Measurements from ENCODE around the gene ZNFX1.
"Not testable (repeated sequence)": the region's sequence is repeated elsewhere in the genome, so short reads cannot be mapped to it uniquely, and the experiment has no call there.

Gene ZNFX1

DNA sequence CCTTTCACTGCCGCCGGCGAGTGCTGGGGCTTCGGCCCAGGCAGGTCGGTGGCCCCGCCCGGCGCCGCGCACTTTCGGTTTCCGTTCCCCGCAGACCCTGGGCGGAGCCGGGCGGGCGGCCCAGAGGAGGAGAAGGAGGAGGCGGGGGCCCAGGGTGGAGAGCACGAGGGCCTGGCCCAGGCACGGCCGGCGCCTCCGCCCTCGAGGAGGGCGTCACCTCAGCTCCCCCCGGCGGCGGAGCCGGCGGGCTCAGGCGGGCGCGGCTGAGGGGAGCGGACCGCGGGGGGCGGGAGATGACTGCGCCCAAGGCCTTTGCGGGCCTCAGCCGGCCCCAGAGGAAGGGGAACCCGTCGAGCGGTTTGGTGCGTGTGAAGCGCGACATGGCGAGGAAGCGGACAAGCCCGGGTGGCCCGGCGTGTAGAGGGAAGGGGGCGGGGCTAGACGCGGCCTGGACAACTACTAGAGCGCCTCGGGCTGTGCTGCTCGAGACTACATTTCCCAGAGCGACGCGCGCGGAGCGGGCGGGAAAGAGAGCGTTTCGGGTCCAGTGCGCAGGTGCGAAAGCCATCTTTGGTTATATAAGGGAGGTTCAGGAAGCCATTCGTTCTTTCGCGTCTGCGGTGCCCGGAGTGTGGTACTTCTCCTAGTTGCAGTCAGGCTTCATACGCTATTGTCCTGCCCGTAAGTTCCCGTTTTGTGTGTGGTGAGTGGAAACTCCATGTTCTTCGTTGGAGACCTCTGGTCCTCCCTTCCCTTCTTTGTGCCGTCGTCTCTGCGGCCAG is at the start of gene ZNFX1:
Gene ZNFX1, minus strand, starts transcription at position 22 of the 782 bp plus-strand sequence. CDS start 2,218 bp downstream, outside the sequence.
- FAIRE-seq = peak; percentile 95
- DNase-seq (ENCODE audit: extremely low spot score, insufficient read length, low read depth) = peak; percentile 89

DNA sequence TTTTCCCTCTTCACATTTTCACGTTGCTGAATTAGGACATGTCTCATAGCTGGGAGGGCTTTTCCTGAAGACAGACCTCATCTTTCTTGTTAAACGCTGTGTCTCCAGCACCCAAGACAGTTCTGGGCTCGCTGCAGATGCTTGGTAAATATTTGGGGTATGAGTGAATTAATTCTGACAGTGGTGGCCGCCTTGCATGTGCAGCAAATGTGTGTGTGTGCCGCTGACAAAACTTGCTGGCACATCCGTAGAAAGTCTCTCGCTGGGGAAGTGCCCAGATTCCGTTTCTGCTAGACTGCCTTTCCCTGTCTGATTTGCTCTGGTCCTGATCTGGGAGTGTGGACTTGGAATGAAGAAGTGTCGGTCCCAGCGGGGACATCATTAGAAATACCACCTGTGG is 48.2 kb upstream of the ZNFX1 start:
- FAIRE-seq (no peak), DNase-seq (ENCODE audit: extremely low spot score, insufficient read length, low read depth) (no peak)

DNA sequence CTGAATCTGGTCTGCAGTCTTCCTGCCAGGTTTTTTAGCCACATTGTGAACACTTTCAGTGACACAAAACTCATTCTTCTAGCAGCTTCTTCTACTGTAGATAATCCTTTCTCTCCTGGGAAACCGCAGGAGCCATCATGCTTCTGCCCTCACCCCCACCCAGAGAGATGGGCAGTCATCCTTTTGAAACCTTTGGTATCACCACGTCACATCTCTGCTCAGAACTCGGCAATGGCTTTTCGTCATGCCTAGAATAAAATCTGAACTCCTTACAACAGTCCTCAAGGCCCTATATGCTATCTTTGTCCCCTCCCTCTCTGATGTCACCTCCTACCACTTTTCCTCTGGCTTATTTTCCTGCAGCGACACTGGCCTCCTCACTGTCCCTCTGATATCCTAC is 46.4 kb upstream of the ZNFX1 start:
- no peak for FAIRE-seq

DNA sequence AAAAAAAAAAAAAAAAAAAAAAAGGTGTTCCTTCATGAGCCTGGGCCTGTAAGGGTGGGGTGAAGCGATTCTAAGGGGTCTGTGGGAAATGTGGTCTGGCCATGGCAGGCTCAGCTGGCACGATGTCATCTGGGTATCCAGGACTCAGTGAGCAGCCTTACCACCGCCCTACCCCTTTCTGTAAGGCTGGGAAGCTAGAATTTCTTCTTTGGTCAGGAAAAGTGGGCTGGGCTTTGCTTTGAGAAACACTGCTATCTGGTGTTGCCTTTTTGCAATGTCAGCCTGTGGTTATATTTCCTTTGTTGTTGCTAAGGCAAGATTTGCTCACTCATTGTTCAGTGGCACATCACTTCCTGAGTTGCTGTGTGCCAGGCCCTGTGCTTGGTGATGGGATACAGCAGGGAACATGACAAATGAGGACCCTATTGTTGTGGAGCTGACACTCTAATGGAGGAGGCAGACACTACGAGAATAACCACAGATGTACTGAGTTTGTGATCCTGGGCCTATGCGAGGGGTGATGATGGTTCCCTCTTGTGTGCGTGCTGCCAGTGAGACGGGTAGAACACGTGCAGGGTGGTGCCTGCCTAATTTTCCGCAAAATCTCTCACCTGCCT is 45.9 kb upstream of the ZNFX1 start:
- DNase-seq (ENCODE audit: extremely low spot score, insufficient read length, low read depth) (no peak), FAIRE-seq (no peak)

More for the DNA sequence above, 46.4 kb upstream of the ZNFX1 start:
- DNase-seq (ENCODE audit: extremely low spot score, insufficient read length, low read depth) = no peak

DNA sequence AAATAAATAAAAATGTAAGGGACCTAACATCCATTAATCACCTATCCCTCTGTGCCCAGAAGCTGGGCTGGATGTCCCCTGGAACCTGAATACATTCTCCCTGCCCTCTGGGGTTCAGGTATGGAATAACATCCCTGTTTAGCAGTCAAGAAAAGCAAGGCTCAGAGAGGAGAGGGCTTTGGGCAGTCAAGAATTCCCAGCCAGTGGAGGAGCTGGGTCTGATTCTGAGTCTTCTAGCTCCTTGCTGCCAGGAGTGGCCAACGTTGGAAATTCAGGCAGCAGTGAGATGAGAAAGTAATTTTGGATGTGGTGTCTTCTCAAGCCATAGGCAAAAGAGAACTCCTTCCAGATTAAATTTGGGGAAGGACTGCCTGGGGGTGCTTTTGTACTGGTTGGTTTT is 42.6 kb upstream of the ZNFX1 start:
- no peak for FAIRE-seq
- no peak for DNase-seq (ENCODE audit: extremely low spot score, insufficient read length, low read depth)

DNA sequence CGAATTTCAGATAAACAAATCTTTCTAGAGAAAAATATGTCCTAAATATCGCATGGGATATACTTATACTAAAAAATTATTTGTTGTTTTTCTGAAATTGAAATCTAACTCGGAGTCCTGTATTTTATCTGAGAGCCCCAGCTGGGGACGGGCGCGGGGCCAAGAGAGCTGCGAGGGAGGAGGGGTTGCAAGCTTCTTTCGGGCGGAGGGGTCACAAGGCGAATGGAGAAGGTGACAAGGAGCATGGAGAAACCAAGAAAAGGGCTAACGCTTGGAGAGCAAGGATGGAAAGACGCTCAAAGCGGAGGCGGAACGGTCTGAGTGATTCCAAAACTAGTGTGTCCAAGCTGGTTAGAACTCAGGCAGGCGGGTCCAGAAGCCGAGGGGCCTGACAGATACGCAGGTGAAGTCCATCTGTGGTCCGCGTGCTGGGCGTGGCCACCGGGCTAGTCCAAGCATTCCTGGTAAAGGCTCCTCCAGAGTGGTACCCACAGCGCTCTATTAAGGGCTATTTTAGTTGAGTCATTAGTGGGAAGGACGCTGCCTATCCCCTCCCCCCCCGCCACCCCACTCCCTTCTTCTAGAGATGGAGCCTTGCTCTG is 41.5 kb upstream of the ZNFX1 start:
- FAIRE-seq = no peak

DNA sequence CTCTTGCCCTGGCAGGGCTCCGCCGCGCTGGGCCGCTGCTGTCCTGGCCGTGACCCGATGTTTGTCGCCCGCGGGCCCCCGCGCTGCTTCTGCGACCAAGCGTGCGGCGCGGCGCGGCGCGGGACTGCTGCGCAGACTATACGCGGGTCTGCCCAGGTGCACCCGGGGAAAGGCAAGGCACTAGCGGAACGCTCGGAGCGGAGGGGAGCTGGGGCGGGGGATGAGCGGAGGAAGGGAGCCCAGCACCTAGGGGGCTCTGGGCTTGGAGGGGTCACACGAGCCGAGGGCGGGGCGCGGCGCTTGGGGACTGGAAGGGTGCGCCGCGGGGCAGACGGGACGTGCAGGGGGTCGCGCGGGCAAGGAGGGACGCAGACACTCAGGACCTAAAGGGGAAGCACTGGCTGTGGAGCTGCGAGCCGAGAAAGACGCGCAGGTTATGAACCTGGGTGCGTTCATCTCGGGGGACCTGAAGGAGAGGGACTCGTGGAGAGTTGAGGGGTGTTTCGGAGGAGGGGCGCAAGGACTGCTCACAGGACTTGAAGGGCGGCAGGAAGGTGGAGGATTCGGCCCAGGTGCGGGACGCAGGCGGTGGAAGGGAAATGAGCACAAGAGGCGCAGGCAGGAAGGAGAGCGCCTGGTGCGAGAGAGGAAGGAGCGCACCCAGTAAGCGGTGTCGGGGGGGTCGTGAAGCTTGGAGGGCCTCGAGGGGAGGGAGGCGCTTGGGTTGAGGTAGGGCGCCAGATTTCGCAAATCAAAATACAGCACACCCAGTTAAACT is 40.8 kb upstream of the ZNFX1 start:
- FAIRE-seq (no peak), DNase-seq (ENCODE audit: extremely low spot score, insufficient read length, low read depth) (no peak)

More for the DNA sequence above, 41.5 kb upstream of the ZNFX1 start:
- no peak for DNase-seq (ENCODE audit: extremely low spot score, insufficient read length, low read depth)

DNA sequence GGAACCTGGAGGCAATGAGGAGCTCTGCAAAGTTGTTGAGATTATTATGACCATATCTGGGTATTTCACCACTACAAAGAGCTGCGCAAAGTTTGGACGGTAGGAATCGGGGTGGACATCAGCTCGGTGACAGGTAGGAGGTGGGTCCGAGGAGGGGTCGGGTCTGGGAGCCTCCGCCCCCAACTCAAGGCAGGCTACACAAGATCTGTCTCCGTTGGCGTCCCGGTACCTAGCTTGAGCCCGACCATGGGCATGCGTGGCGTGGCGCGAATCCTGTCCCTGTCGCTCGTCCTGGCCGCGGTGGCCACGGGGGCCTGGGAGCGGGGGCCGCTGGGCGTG is 40.2 kb upstream of the ZNFX1 start:
- no peak for FAIRE-seq

DNA sequence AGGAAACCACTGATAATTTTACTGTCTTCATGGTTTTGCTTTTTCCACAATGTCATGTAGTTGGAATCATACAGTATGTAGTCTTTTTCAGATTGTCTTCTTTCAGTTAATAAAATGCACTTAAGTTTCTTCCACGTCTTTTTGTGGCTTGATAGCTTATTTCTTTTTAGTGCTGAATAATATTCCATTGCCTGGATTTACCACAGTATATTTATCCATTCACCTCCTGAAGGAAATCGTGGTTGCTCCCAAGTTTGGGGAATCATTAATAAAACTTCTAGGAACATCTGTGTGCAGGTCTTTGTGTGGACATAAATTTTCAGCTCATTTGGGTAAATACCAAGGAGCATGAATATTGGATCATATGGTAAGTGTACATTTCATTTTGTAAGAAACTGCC is 38.8 kb upstream of the ZNFX1 start:
- DNase-seq (ENCODE audit: extremely low spot score, insufficient read length, low read depth) (no peak), FAIRE-seq (no peak)

More for the DNA sequence above, 40.2 kb upstream of the ZNFX1 start:
- no peak for DNase-seq (ENCODE audit: extremely low spot score, insufficient read length, low read depth)

DNA sequence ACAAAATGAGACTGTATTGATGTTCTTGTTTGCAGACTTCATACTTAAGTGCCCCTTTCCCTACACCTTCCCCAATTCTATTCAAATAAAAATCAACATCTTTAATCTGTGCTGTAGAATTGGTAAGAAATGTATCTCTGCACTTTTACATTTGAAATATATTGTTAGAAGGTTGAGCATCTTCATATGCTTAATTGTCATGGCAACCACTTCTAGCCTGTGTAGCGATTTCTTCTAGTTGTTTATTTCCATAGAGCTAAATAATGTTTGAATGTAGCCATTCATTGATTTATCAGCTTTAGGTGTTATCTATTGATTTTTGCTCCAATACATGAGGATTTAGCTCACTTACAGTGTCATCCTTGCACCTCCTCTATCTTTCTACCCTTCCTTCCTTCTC is 37.7 kb upstream of the ZNFX1 start:
- FAIRE-seq (no peak), DNase-seq (ENCODE audit: extremely low spot score, insufficient read length, low read depth) (no peak)

DNA sequence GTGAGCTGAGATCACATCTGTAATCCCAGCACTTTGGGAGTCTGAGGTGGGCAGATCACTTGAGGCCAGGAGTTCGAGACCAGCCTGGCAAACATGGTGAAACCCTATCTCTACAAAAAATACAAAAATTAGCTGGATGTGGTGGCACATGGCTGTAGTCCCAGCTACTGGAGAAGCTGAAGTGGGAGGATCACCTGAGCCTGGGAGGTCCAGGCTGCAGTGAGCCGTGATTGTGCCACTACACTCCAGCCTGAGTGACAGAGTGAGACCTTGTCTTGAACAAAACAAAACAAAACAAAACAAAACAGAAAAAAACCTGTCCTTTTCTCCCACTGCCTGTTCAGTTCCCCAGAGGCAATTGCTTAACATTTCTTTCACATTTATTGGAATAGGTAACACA is 36.2 kb upstream of the ZNFX1 start:
- not testable (repeated sequence) for DNase-seq (ENCODE audit: extremely low spot score, insufficient read length, low read depth); FAIRE-seq

DNA sequence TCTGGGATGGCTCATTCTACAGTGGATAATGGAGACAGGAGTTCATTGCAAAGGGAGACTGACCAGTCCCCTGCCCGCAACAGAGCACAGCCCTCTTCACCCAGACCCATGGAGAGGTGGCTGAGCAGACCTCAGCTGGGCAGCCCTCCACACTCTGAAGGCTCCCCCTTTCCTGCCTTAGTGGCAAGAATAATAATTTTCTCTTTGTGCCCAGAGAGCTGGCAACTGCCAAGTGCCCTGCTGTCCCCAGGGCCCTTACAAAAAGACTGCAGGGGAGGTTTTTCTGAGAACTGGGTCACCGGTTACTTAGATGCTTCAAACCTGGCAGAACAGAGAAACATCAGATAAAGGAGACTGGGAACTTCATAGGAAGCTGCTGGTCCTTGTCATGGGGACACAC is 35.4 kb upstream of the ZNFX1 start:
- no peak for FAIRE-seq

DNA sequence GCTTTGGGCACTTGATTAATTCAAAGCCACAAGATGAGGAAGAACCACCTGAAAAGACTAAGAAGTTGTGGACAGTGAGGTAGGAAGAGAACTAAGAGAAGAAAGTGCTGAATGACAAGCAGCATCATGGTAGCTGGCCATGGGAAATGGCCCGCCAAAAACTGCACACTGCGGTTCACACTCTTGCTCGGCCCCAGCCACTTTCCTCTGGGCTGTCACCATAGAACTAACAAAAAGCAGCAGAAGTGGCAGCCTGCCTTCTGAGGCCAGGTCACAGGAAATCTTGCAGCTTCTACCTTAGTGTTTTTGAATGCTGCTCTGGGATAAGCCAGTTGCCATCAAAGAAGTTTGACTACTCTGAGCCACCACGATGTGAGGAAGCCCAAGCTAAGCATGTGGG is 34.8 kb upstream of the ZNFX1 start:
- FAIRE-seq = no peak

More for the DNA sequence above, 35.4 kb upstream of the ZNFX1 start:
- DNase-seq (ENCODE audit: extremely low spot score, insufficient read length, low read depth) = no peak

DNA sequence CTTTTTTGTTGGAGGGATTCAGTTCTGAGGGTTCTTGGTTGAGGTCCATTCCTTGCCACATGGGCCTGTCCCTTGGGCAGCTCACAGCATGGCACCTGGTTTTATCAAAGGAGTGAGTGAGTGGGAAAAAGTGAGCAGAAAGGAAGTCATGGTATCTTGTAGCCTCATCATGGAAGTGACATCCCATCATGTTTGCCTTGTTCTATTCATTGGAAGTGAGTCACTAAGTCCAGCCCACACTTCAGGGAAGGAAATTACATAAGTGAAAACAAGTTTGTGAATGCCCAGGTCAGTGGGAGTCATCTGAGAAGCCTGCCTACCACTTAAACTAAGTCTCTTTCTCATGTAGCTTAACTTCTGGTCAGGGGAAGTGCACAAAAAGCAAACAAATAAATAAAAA is 32.8 kb upstream of the ZNFX1 start:
- DNase-seq (ENCODE audit: extremely low spot score, insufficient read length, low read depth) (no peak), FAIRE-seq (no peak)

More for the DNA sequence above, 34.8 kb upstream of the ZNFX1 start:
- DNase-seq (ENCODE audit: extremely low spot score, insufficient read length, low read depth) = no peak

DNA sequence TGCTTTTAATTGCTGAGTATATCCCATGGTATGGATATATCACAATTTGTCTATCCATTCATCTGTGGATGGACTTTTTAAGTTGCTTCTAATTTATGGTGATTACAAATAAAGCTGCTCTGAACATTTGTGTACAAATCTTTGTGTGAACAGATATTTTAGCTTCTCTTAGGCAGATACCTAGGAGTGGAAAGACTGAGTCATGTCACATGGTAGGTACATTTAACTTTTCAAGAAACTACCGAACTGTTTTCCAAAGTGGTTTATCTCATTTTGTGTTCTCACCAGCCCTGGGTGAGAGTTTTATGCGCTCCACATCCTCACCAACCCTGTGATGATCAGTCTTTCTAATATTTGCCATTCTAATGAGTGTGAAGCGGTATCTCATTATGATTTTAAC is 31.0 kb upstream of the ZNFX1 start:
- no peak for DNase-seq (ENCODE audit: extremely low spot score, insufficient read length, low read depth)

DNA sequence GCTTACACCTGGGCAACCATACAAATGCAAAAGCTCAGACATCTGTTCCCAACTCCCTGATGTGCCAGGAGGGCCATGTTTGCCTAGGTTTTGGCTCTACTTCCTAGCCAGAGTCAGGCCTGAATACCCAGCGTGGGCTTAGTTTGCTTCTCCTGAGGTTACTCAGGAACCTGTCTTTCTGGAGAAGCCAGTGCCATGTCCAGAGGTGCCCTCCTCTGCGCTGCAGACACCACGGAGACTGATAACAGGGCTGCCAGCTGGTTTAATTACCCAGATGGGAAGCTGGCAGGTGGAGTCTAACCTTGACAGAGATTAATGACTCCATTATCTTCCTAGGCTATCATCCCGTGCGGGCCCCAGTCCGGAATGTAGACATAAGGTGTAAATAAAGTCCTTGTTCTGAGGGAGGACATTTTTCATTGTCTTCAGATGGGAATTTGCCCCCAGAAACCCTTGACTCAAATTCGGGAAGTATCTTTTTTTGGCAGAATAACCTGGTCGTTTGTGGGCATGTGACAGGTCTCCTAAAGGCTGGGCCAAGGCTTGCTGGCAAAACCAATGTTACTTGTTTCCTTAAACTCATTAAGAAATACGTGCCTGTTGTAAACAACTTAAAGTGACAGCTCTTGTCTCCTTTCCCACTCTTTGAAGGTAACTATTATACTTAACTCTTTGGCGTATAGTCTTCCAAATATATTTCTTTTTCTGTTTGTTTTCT is 29.2 kb upstream of the ZNFX1 start:
- no peak for FAIRE-seq
- DNase-seq (ENCODE audit: extremely low spot score, insufficient read length, low read depth) = no peak

More for the DNA sequence above, 31.0 kb upstream of the ZNFX1 start:
- no peak for FAIRE-seq

DNA sequence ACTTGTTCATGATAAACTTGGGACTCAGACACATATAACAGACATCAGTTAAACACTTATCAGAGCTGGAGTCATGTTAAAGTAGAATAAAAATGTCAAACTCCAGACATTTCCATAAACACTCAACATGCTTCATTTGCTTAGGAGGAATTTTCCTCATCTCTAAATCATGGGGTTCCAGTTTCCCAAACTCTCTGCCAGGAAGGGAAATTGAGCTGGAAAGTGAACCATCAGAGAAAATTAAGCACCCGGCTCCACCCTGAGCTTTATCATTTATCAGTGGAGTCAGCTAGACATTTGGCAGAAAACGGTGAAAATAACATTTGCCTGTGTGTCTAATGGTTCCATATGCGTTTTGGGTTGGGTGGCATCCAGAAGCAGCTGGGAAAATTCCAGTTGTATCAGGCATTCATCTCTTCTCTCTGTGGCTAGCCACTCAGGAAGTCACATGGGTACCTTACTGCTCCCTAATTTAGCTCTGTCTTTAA is 25.3 kb upstream of the ZNFX1 start:
- FAIRE-seq (no peak), DNase-seq (ENCODE audit: extremely low spot score, insufficient read length, low read depth) (no peak)

DNA sequence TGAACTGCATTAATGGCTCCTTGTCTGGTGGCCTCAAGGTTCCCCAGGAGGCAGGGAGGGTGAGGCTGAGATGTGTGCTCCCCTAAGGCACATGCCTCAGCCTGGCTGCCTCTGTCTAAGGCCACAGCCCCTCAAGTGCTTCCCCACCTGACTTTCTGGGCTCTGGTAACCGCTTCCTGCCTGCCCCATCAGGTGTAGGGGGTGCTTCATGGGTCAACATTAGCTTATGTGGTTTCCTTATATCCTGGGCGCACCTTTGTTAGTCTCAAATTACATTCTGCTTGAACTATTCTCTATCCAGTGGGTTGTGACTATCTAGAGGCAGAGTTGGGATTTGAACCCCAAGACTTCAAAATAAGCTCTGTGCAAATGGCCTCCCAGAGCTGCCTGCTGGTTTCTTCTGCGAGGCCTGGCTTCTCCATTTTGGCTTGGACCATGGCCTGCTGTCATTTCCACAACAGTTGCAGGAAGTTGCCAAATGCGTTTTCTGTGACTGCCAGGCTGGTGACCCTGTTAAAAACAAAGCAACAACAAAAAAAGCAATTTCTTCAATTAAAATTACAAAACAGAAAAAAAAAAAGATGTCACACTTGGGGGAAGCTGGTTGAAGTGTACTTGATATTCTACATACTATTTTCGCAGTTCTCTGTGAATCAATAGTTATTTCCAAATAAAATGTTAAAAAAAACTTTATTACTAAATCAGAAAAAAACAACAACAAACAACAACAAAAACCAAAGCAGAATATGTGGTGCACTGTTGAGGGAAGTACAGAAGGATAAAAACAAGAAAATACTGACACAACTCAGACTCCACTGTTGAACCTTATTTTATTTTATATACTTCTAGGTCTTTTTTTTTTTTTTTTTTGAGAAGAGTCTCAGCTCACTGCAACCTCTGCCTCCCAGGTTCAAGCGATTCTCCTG is 20.0 kb upstream of the ZNFX1 start:
- DNase-seq (ENCODE audit: extremely low spot score, insufficient read length, low read depth) = no peak

More for the DNA sequence above, 20.0 kb upstream of the ZNFX1 start:
- FAIRE-seq = no peak
